Breast epithelium (tissue), 3 donors: ENCODE results near the gene DBX2.

Source experiments
- CTCF ChIP-seq, 3 donors: fragments of 450-650 bp; IDR thresholded peaks; one replicate each; pipeline ENCODE4 v1.5.1; 2016 to 2017; ENCODE audit warnings: antibody characterized with exemption in 3 of 3, mild to moderate bottlenecking in 3 of 3, moderate library complexity in 3 of 3
- POLR2A ChIP-seq: fragments of 450-650 bp; IDR thresholded peaks from one replicate; pipeline ENCODE4 v1.6.1; 2016; ENCODE audit warnings: antibody characterized with exemption, mild to moderate bottlenecking, moderate library complexity

GRCh38 chr12:45051572-45052125 lies 750 bp upstream of the DBX2 start:
- TF ChIP-seq CTCF (IDR thresholded peaks at IDR 0.05), result no peak
- TF ChIP-seq POLR2A, result no peak
